HPDE6-E6E7 (cell line): Measurements from ENCODE around the gene STAT6.
A peak's percentile ranks its signal among the peaks of the same experiment; 100 is the strongest.
"Not testable (repeated sequence)": the region's sequence is repeated elsewhere in the genome, so short reads cannot be mapped to it uniquely, and the experiment has no call there.

Experiments
- DNase-seq: peaks from one replicate; pipeline ENCODE4 v3.0.0; 2011; ENCODE audit warnings: missing footprints; ENCODE audit errors: extremely low spot score

Gene STAT6

DNA sequence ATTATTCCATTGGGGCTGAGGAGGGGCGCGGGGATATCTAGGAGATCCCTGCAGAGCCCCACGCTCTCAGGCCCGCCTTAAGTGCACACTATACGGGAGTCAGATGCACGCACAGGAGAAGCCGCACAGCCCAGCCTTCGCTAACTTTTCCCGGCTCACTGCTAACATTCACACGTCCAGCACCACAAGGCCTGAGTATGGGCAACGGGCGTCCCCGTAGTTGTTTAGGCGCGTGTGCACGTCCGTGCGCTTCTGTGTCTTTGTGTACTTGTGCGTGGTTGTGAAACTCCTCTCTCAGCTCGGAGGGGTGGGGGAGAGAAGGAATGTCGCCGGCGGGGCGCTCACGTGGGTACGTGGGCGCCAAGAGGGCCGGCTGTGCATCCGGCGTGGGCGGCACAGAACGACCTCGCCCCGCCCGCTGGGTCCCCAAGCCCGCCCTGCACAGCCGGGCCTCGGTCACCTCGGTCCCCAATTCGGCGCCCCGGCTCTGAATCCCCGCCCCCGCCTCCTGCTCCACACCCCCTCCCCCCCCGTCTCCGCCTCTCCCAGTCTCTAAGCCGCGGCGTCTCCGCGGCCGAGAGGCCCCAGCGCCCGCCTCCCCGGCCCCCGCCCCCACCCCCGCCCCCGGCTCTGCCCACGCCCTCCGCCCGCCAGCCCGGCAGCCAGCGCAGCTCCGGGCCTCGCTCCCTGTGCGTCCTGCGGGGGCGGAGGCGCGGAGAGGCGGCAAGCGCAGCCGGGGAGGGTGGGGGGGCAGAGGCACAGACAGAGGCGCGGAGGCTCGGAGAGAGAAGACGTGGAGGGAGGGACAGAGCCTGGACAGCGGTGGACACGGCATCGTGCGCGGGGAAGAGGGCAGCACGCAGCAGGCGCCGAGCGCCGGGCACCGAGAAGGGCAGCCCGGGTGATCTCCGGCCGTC lies 22.6 kb downstream of the STAT6 start, which contains the start of gene NAB2:
NAB2 (plus strand) TSS at position 761 of the 917 bp plus-strand sequence. CDS start 158 bp downstream, outside the sequence.
- DNase-seq, result peak; percentile 72

- peak; percentile 71 for DNase-seq
Observed at GRCh38 chr12:57087691-57088353, 23.3 kb downstream of the STAT6 start.

- DNase-seq, result peak; percentile 70
Observed at GRCh38 chr12:57087010-57087690, 24.0 kb downstream of the STAT6 start.

DNA sequence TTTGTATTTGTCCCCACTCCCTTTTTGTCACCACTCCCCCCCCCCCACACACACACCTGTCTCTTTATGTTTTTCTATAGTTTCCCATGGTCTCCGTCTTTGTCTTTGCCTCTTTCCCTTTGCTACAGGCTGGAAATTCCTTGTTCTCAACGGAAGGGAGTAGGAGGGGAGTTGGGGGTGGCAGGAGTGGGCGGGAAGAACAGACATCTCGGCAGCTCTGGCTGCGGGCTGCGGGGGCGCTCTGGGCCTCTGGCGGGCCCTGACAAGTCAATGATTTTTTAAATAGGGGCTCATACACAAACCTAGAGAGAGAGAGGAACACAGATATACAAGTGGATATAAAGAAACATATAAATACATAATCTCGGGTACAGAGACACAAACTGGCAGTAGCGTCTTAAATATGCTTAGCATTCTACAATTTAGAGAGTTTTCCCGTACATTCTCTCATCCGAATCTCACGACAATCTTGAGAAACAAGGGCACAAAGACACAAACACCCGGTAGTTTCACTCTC lies 24.6 kb downstream of the STAT6 start:
- no peak for DNase-seq

DNA sequence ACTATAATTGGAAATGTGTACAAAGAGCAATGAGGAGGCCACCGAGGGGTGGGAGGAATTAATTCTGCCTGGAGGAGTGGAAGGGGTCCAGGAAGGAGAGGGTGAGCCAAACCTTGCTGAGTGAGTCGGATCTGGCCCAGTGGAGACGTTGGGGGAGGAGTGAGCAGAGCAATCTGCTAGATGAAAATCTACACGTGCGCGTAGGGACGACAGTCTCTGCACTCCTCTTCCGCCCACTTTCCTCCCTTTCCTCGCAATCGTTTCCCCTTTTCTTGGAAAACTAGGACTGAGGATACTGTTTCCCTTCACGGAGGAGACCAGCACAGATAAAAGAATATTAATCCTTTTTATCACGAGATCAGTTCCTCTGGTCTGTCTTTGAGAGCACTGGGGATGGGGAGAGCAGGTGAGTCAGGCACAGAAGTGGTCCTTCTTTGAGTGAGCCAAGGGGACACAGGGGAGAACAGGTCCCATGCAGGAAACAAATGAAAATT lies 25.1 kb downstream of the STAT6 start:
- no peak for DNase-seq

- DNase-seq, result no peak
Observed at GRCh38 chr12:57080855-57081254, 30.3 kb downstream of the STAT6 start.

DNA sequence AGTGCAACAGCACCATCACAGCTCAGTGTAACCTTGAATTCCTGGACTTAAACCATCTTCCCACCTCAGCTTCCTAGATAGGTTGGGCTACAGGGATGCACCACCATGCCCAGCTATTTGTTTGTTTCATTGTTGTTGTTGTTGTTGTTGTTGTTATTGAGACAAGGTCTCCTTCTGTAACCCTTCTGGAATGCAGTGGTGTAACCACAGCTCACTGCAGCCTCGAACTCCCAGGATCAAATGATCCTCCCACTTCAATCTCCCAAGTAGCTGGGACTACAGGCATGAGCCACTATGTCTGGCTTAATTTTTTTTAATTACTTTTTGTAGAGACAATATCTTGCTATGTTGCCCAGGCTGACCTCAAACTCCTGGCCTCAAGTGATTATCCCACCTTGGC lies 31.3 kb downstream of the STAT6 start:
- DNase-seq, result no peak

- DNase-seq, result peak; percentile 98
Observed at GRCh38 chr12:57078519-57079404, 32.4 kb downstream of the STAT6 start, which contains the start of gene NEMP1. TSS of gene NEMP1 (minus strand) at chr12:57078791. CDS start at chr12:57078745, 46 bp downstream.

- DNase-seq, result not testable (repeated sequence)
Observed at GRCh38 chr12:57073566-57074450, 37.4 kb downstream of the STAT6 start.

- DNase-seq, result no peak
Observed at GRCh38 chr12:57072661-57073060, 38.5 kb downstream of the STAT6 start.

- DNase-seq, result peak; percentile 51
Observed at GRCh38 chr12:57069523-57069922, 41.6 kb downstream of the STAT6 start.

GRCh38 chr12:57066245-57066644 lies 44.9 kb downstream of the STAT6 start:
- DNase-seq, result no peak

DNA sequence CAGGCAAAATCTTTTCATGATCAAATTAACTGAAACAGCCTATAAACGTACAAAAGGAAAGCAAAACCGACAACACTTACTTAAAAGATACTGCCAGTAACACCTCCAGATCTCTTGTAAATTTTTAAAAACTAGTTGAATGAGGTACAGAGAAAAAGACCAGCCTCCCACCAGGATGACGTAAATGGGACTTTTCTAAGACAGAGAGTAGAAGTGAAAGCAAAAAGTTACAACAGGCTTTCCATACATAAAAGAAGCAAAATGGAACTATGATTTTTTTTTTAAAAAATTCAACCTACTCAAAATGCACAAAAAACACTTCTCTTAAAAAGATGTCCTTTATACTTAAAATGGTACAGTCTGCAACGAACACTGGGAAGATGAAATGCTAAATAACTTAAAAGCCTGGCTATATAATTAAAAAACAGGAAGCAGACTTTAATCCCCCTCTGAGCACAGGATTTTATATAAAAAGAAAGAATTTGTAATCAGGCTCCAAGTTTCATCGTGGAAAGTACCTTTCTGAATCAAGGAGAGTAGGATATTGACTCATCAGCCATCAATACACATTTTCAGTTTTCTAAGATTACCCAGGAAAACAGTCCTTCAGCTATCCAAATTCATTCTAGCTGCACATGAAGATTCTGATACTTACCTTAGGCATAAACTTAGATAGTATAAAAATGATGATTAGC lies 47.0 kb downstream of the STAT6 start:
- DNase-seq, result no peak

DNA sequence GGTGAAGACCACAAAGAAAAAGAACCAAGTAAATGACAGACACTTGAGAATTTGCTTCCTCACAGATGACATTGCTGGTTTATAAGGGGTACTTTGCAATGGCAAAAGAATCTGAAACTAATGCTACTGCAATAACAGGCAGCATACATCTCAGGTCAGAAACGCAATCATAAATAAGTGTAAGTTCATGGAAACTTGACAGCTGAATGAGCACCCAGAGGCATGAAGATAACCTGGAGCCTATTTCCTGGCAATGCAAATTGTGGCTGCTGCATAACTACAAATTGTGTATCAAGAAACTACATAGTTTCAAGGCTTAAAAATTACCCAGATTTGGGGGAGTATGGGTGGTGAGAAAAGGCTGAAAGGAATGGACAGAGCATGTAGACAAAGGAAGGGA lies 52.7 kb downstream of the STAT6 start:
- no peak for DNase-seq

GRCh38 chr12:57057067-57057751 lies 54.0 kb downstream of the STAT6 start:
- DNase-seq, result no peak

- DNase-seq, result no peak
Observed at GRCh38 chr12:57055824-57056223, 55.3 kb downstream of the STAT6 start.

GRCh38 chr12:57053901-57054300 lies 57.3 kb downstream of the STAT6 start:
- not testable (repeated sequence) for DNase-seq

GRCh38 chr12:57053146-57053545 lies 58.0 kb downstream of the STAT6 start:
- DNase-seq, result not testable (repeated sequence)
